OCI-LY3 (cell line): ENCODE measurements around the gene IQCE.

ENCODE experiments used
- CTCF ChIP-seq: fragments of 200-600, 300-600 bp; sonication (generic); IDR thresholded peaks from 2 replicates; pipeline ENCODE4 v1.5.1; 2014; ENCODE audit warnings: antibody characterized with exemption, low read length, low read depth
- EZH2phosphoT487 ChIP-seq: fragments of 200-600 bp; shearing (Covaris generic); IDR thresholded peaks from 2 replicates; pipeline ENCODE4 v1.6.1; 2018; ENCODE audit warnings: antibody characterized with exemption, mixed run types, low read depth

- TF ChIP-seq CTCF (no peak), EZH2phosphoT487 (no peak)
These were observed 30.6 kb downstream of the IQCE start for GRCh38 chr7:2589341-2589740.
